Muscle of arm (tissue), 12 donors: ENCODE data around the gene DDX17. TPM values are rescaled to one million over a fixed set of nuclear protein-coding genes. Genes with fewer than 3 reads are reported as not detected.

Source experiments
- polyA plus RNA-seq, 12 donors: library from polyadenylated mRNA; unstranded; fragments of 120-200 nt; gene quantifications; one replicate each; pipeline ENCODE4 v1.2.1, GENCODE V29; 2013; ENCODE audit not compliant: insufficient read length in 12 of 12

Gene DDX17
- polyA plus RNA-seq, 12 donors = 264 to 1,711 (median 369) TPM

Other genes with a start within 250 kb of the DDX17 start
- 10 to 100 TPM in 11 of 12 donors, not detected in 1; 54.5 to 87.4 (median 70.6) TPM for gene TMEM184B, start 233.3 kb downstream of the DDX17 start, polyA plus RNA-seq
- 100 to 1,000 TPM in 9 of 12 donors, 10 to 100 TPM in 3; 94.4 to 928 (median 116) TPM for gene CSNK1E, start 188.9 kb downstream of the DDX17 start, polyA plus RNA-seq
- gene KCNJ4, start 51.1 kb downstream of the DDX17 start, polyA plus RNA-seq = under 1 TPM in 9 of 12 donors, not detected in 3; 0.14 to 0.37 (median 0.20) TPM
- 10 to 100 TPM in 11 of 12 donors, not detected in 1; 22.9 to 55.8 (median 33.7) TPM for gene KDELR3, start 38.2 kb downstream of the DDX17 start, polyA plus RNA-seq
- 1 to 10 TPM in 11 of 12 donors, not detected in 1; 3.5 to 9.0 (median 4.9) TPM for gene DMC1, start 63.9 kb upstream of the DDX17 start, polyA plus RNA-seq
- 1 to 10 TPM in 6 of 12 donors, under 1 TPM in 4, not detected in 2; 0.73 to 2.2 (median 1.2) TPM for gene FAM227A, start 150.1 kb upstream of the DDX17 start, polyA plus RNA-seq
- 10 to 100 TPM in 11 of 12 donors, not detected in 1; 28.3 to 41.5 (median 33.2) TPM for gene CBY1, start 150.3 kb upstream of the DDX17 start, polyA plus RNA-seq
- gene TOMM22, start 175.6 kb upstream of the DDX17 start, polyA plus RNA-seq = 10 to 100 TPM in 11 of 12 donors, not detected in 1; 63.9 to 88.3 (median 83.5) TPM
- gene JOSD1, start 194.6 kb upstream of the DDX17 start, polyA plus RNA-seq = 10 to 100 TPM in 11 of 12 donors, not detected in 1; 31.4 to 79.1 (median 37.2) TPM
- gene GTPBP1, start 199.6 kb upstream of the DDX17 start, polyA plus RNA-seq = 10 to 100 TPM in 11 of 12 donors, not detected in 1; 26.1 to 46.2 (median 35.0) TPM
- 10 to 100 TPM in 11 of 12 donors, not detected in 1; 39.3 to 85.0 (median 47.5) TPM for gene SUN2, start 249.7 kb upstream of the DDX17 start, polyA plus RNA-seq